Measurements from ENCODE around the gene TRPV4.

The TRPV4 gene

DNA sequence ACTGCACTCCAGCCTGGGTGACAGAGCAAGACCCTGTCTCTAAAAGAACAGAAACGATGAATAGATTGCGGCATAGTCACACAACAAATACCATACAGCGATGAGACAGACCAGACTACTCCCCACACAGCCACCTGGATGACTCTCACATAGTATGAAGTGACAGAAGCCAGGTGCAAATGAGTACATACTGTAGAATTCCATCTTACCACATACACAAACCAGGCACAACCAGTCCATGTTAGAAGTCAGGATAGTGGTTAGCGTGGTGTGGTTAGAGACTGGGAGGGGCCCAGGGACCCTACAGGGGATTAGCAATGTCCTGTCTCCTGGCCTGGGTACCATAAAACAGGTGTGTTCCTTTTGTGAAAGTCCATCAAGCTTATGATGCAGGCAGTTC, 65.7 kb downstream of the TRPV4 start:
- TF ChIP-seq ZNF274 (IDR thresholded peaks at IDR 0.05; ENCODE audit: low read depth, low read length), result no peak
- no peak overlapping the region for H3K4me3 ChIP-seq (ENCODE audit: low read length)

DNA sequence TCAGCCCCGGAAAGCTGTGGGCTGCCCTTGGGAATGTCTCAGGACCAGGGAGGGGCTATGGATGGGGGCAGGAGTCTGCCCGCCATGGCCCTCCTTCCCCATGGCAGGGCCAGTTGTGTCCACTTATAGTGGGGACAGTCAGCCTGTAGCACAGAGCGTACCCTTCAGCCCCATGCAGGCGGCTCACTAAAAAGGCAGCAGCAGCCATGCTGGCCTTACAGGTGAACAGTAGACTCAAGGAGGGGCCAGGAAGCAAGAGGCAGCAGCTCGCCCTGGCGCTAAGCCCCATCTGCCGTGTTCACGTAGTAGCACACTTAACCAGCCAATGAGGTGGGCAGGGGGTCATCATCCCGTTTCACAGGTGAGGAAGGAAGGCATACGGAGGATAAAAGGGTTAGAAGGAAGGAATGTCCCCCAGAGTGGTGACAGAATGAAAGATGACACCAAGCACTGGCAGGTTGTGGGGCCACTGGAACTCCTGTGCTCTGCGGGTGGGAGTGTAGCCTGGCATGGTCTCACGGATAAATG, 66.9 kb downstream of the TRPV4 start:
- TF ChIP-seq ZNF274 (IDR thresholded peaks at IDR 0.05; ENCODE audit: low read depth, low read length), result no peak
- no peak overlapping the region for H3K4me3 ChIP-seq (ENCODE audit: low read length)

DNA sequence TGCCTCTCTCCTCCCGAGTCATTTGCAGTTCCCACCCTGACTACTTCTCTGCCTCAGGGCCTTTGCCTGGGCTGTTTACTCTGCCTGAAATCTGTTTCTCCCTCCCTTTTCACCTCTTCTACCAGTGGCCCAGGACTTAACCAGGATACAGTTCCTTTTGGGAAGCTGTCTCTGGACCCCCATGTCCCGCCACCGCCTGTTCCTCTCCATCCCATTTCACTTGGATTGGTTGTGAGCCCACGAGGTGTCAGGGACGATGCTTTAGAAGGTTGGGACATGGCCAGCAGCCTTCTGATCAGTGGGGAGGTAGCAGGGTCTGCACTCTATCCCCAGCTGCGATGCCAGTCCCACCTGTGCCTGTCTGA, 67.8 kb downstream of the TRPV4 start:
- no peak overlapping the region for H3K4me3 ChIP-seq (ENCODE audit: low read length)
- no peak for TF ChIP-seq ZNF274 (IDR thresholded peaks at IDR 0.05; ENCODE audit: low read depth, low read length)

GRCh38 chr12:109764776-109765445, 68.3 kb downstream of the TRPV4 start:
- no peak overlapping the region for H3K4me3 ChIP-seq (ENCODE audit: low read length)
- no peak for TF ChIP-seq ZNF274 (IDR thresholded peaks at IDR 0.05; ENCODE audit: low read depth, low read length)

GRCh38 chr12:109764123-109764522, 69.1 kb downstream of the TRPV4 start:
- TF ChIP-seq ZNF274 (IDR thresholded peaks at IDR 0.05; ENCODE audit: low read depth, low read length), result no peak
- H3K4me3 ChIP-seq (ENCODE audit: low read length), result no peak overlapping the region

DNA sequence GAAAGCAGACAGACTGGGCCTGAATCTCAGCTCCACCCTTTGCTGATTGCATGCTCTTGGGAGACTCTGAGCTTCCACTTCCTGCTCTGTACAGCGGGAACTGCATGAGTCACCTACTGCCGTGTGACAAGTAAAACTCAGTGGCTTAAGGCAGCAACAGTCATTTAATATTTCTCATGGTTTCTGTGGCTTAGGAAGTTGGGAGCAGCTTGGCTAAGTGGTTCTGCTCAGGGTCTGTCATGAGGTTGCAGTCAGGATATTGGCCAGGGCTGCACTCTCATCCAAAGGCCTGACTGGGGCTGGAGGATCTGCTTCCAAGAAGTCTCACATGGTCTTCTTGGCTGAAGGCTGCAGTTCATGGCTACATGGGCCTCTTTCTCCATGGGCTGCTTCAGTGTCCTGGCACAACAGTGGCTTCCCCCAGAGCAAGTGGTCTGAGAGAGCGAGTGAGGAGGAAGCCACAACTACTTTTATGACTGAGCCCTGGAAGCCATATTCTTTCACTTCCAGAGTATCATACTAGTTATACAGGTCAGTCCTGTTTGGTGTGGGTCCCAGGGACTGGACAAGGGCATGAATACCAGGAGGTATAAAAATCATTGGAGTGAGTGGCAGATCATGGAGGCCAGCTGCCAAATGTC, 69.9 kb downstream of the TRPV4 start:
- H3K4me3 ChIP-seq (ENCODE audit: low read length), result no peak overlapping the region
- no peak for TF ChIP-seq ZNF274 (IDR thresholded peaks at IDR 0.05; ENCODE audit: low read depth, low read length)

DNA sequence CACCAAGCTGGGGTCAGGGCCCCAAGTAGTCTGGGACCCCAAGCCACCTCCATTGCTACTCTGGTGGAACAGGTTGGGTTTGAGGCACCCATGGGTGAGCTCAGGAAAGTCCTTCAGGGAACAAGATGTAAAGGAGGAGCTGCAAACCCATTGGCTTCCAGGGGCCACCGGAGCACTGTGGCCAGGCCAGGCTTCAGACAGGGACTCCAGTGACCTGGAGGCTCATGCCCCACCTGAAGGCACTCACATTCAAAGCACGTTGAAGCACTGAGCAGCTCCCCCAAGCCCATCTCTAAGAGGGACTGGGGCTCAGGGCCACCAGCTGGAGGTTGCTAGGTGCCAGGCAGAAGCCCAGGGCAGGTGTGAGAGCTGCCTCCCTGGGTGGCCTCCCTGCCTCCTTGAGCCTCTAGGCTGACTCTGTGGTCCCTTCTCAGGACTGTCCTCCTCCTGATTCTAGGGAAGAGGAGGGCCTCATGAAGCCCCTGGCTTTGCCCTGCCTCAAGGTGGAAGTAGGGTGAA, 70.5 kb downstream of the TRPV4 start:
- no peak for TF ChIP-seq ZNF274 (IDR thresholded peaks at IDR 0.05; ENCODE audit: low read depth, low read length)
- H3K4me3 ChIP-seq (ENCODE audit: low read length), result no peak overlapping the region

DNA sequence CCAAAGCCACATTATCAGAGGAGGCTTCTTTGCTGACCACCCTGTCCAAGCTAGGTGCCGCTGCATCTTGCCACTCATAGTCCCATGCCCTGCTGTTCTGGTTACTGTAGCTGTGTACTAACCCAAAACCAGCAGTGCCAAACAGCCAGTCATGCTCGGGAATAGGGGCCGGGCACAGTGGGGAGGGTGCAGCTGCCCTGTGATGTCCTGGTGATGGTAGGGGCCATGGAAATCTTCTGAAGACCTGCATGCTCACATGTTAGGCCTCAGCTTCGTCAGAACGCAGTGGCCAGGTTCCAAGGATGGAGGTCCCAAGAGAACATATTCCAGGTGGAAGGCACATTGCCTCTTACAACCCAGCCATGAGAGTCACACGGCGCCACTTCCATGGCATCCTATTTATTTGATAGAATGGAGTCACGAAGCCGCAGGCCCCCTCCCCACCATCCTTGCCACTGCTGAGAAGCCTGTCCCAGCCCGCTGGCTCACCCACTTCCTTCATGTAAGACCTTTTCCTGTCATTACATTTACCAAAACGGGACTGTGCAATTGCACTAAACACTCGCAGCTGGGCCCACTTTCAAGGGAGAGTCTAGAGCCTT, 71.0 kb downstream of the TRPV4 start:
- H3K4me3 ChIP-seq (ENCODE audit: low read length), result no peak overlapping the region
- TF ChIP-seq ZNF274 (IDR thresholded peaks at IDR 0.05; ENCODE audit: low read depth, low read length), result no peak

DNA sequence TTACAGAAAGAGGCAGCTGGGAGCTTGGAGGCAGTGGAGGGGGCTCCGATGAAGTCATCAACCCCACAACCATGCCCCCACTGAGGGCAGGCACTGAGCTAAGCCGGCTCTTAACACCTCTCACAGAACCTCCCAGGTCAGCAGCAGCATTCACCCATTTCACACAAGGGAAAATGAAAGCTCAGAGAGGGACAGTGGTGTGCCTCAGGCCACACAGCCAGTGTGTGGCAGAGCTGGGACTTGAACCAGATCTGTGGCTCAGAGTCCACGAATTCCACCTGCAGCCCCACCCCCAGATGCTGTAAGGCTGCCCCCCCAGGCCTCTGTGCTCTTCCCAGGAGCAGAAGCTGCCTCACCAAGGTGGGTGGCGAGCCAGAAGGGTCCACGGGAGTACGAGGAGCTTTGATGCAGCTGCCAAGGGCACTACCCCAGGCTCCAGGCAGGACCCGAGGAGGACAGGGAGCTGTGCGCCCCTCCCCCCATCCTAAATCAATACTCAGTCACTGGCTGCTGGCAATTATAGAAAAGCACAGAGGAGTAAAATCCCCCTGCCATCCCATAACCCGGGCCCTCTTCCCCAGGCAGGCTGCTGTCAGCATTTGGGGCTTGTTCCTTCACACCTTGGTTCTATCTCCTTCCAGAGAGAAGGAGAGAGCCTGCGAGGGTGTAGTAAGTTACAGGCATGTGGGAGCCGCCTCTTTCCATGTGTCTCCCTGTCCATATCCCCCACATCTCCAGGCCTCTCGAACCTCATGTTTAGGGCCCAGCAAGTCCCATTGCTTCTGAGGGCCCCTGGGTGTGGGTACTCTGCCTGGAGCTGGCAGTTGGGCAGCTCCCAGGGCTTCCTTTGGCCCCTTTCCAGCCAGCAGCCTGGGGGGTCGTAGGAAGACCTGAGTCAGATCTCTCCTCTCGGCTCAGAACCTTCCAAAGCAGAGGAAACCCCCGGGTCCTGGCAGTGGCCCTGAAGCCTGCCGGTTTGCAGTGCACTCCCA, 72.0 kb downstream of the TRPV4 start:
- no peak overlapping the region for H3K4me3 ChIP-seq (ENCODE audit: low read length)
- no peak for TF ChIP-seq ZNF274 (IDR thresholded peaks at IDR 0.05; ENCODE audit: low read depth, low read length)

- no peak overlapping the region for H3K4me3 ChIP-seq (ENCODE audit: low read length)
- no peak for TF ChIP-seq ZNF274 (IDR thresholded peaks at IDR 0.05; ENCODE audit: low read depth, low read length)
Observed at GRCh38 chr12:109760031-109760929, 72.9 kb downstream of the TRPV4 start.

DNA sequence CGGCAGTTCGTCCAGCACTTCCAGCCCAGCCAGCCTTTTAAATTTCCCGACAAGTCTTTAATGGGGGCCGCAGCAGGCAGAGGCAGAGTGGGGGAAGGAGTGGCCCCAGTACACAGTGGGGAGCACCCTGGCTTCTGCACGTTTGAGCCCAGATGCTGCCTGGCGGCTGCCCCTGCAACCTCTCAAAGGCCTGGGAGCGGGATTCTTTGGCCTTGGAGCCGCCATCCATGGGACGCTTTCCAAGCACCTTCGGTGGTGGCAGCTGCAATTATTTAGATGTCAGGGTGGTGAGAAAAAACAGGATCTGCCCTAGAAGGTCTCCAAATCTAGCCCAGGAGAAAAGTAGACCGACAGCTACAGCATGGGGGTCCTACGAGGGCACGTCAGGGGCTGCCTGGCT, 73.6 kb downstream of the TRPV4 start:
- no peak overlapping the region for H3K4me3 ChIP-seq (ENCODE audit: low read length)
- no peak for TF ChIP-seq ZNF274 (IDR thresholded peaks at IDR 0.05; ENCODE audit: low read depth, low read length)

- no peak overlapping the region for H3K4me3 ChIP-seq (ENCODE audit: low read length)
- TF ChIP-seq ZNF274 (IDR thresholded peaks at IDR 0.05; ENCODE audit: low read depth, low read length), result no peak
Observed at GRCh38 chr12:109758426-109759420, 74.5 kb downstream of the TRPV4 start.
